H9 (cell line): ENCODE data around the gene RNF181. TPM values are rescaled to one million over a fixed set of nuclear protein-coding genes. Genes with fewer than 3 reads are reported as not detected.

Experiments
- DNase-seq: peaks from one replicate; pipeline ENCODE4 v3.0.0-alpha.2; 2017
- H2AFZ ChIP-seq: one replicate; pipeline ENCODE4 v1.6.1; 2013; ENCODE audit warnings: mild to moderate bottlenecking, low read length, control low read depth, moderate library complexity
- H2AK5ac ChIP-seq: 2 replicates; pipeline ENCODE4 v1.6.1; 2013; ENCODE audit warnings: low read length, control low read depth, mixed read lengths; ENCODE audit not compliant: insufficient read length
- H2BK120ac ChIP-seq: one replicate; pipeline ENCODE4 v1.6.1; 2013; ENCODE audit warnings: low read depth, mild to moderate bottlenecking, low read length, control low read depth, inconsistent platforms; ENCODE audit not compliant: poor library complexity, severe bottlenecking
- H2BK12ac ChIP-seq: 2 replicates; pipeline ENCODE4 v1.6.1; 2013; ENCODE audit warnings: low read length, control low read depth, mixed read lengths, low read depth; ENCODE audit not compliant: insufficient read length
- H2BK15ac ChIP-seq: 2 replicates; pipeline ENCODE4 v1.6.1; 2013; ENCODE audit warnings: low read depth, low read length, control low read depth
- H2BK20ac ChIP-seq: one replicate; pipeline ENCODE4 v1.6.1; 2013; ENCODE audit warnings: low read depth, mild to moderate bottlenecking, low read length, control low read depth, inconsistent platforms; ENCODE audit not compliant: poor library complexity, severe bottlenecking
- H2BK5ac ChIP-seq: 2 replicates; pipeline ENCODE4 v1.6.1; 2013; ENCODE audit warnings: low read length, control low read depth, mixed read lengths; ENCODE audit not compliant: insufficient read length
- H3K14ac ChIP-seq: 2 replicates; pipeline ENCODE4 v1.6.1; 2013; ENCODE audit warnings: low read length, control low read depth; ENCODE audit not compliant: insufficient read depth
- H3K18ac ChIP-seq: 2 replicates; pipeline ENCODE4 v1.6.1; 2013; ENCODE audit warnings: low read depth, mild to moderate bottlenecking, mixed read lengths, low read length, control low read depth; ENCODE audit not compliant: insufficient read length
- H3K23ac ChIP-seq: 2 replicates; pipeline ENCODE4 v1.6.1; 2013; ENCODE audit warnings: low read length, control low read depth, mixed read lengths, low read depth; ENCODE audit not compliant: insufficient read length
- H3K23me2 ChIP-seq: 2 replicates; pipeline ENCODE4 v1.6.1; 2013; ENCODE audit warnings: low read depth, mild to moderate bottlenecking, mixed read lengths, low read length, control low read depth; ENCODE audit not compliant: insufficient read length, poor library complexity, severe bottlenecking
- H3K27ac ChIP-seq: 2 replicates; pipeline ENCODE4 v1.5.1; 2013; ENCODE audit warnings: low read length, control low read depth, mixed read lengths, low read depth; ENCODE audit not compliant: insufficient read length
- H3K27me3 ChIP-seq: 2 replicates; pipeline ENCODE4 v1.6.1; 2013; ENCODE audit warnings: low read length, control low read depth, inconsistent platforms; ENCODE audit not compliant: insufficient read depth
- H3K4ac ChIP-seq: 2 replicates; pipeline ENCODE4 v1.6.1; 2013; ENCODE audit warnings: low read depth, mild to moderate bottlenecking, control low read depth, inconsistent platforms, low read length, moderate library complexity
- H3K4me1 ChIP-seq: 2 replicates; pipeline ENCODE4 v1.6.1; 2013; ENCODE audit warnings: low read length, control low read depth, inconsistent platforms; ENCODE audit not compliant: insufficient read depth
- H3K4me2 ChIP-seq: 2 replicates; pipeline ENCODE4 v1.6.1; 2013; ENCODE audit warnings: low read length, control low read depth, mixed read lengths; ENCODE audit not compliant: insufficient read length, insufficient read depth
- H3K56ac ChIP-seq: 2 replicates; pipeline ENCODE4 v1.6.1; 2013; ENCODE audit warnings: low read depth, mild to moderate bottlenecking, mixed read lengths, low read length, control low read depth; ENCODE audit not compliant: insufficient read length
- H3K79me1 ChIP-seq: 2 replicates; pipeline ENCODE4 v1.6.1; 2013; ENCODE audit warnings: low read depth, mild to moderate bottlenecking, moderate library complexity, low read length, control low read depth, inconsistent platforms; ENCODE audit not compliant: insufficient read depth, poor library complexity, severe bottlenecking
- H3K79me2 ChIP-seq: 2 replicates; pipeline ENCODE4 v1.6.1; 2013; ENCODE audit warnings: low read length, control low read depth, inconsistent platforms; ENCODE audit not compliant: insufficient read depth
- H3K9ac ChIP-seq: 2 replicates; pipeline ENCODE4 v1.6.1; 2013; ENCODE audit warnings: low read length, control low read depth, mixed read lengths; ENCODE audit not compliant: insufficient read length; ENCODE audit errors: extremely low read depth
- H3K9me3 ChIP-seq: one replicate; pipeline ENCODE4 v1.6.1; 2013; ENCODE audit warnings: low read depth, low read length, inconsistent platforms; ENCODE audit not compliant: control insufficient read depth
- H3T11ph ChIP-seq: one replicate; pipeline ENCODE4 v1.6.1; 2013; ENCODE audit warnings: mild to moderate bottlenecking, low read length, control low read depth, inconsistent platforms
- H4K20me1 ChIP-seq: one replicate; pipeline ENCODE4 v1.6.1; 2013; ENCODE audit not compliant: control insufficient read depth, insufficient read length, insufficient read depth
- H4K5ac ChIP-seq: 2 replicates; pipeline ENCODE4 v1.6.1; 2013; ENCODE audit warnings: low read depth, mild to moderate bottlenecking, mixed read lengths, low read length, control low read depth; ENCODE audit not compliant: insufficient read length
- H4K8ac ChIP-seq: replicated peaks from 2 replicates; pipeline ENCODE4 v1.6.1; 2013; ENCODE audit warnings: low read length, control low read depth, mixed read lengths, low read depth; ENCODE audit not compliant: insufficient read length
- H4K91ac ChIP-seq: 2 replicates; pipeline ENCODE4 v1.6.1; 2013; ENCODE audit warnings: low read depth, mild to moderate bottlenecking, moderate library complexity, mixed read lengths, low read length, control low read depth; ENCODE audit not compliant: insufficient read length
- H3K27ac Mint-ChIP-seq, 3 experiments: 2 replicates in 2 of 3; 3 replicates in 1 of 3; pipeline ENCODE4 v1.8.0; 2020 to 2021; ENCODE audit warnings: mixed read lengths in 3 of 3, mild to moderate bottlenecking in 1 of 3, moderate library complexity in 1 of 3
- H3K27me3 Mint-ChIP-seq: 2 replicates; pipeline ENCODE4 v1.8.0; 2021; ENCODE audit warnings: low read depth, mild to moderate bottlenecking, moderate library complexity, mixed read lengths
- H3K36me3 Mint-ChIP-seq, 3 experiments: 2 replicates in 2 of 3; 3 replicates in 1 of 3; pipeline ENCODE4 v1.8.0; 2020 to 2021; ENCODE audit warnings: low read depth in 3 of 3, mixed read lengths in 3 of 3; ENCODE audit not compliant: insufficient read depth in 1 of 3
- H3K4me1 Mint-ChIP-seq, 2 experiments: 2 replicates each; pipeline ENCODE4 v1.8.0; 2020; ENCODE audit warnings: mixed read lengths in 2 of 2
- H3K4me3 Mint-ChIP-seq, 2 experiments: 2 replicates in 1 of 2; 3 replicates in 1 of 2; pipeline ENCODE4 v1.8.0; 2020 to 2021; ENCODE audit warnings: mild to moderate bottlenecking in 2 of 2, mixed read lengths in 2 of 2, moderate library complexity in 1 of 2
- H3K9me3 Mint-ChIP-seq, 2 experiments: 2 replicates in 1 of 2; 3 replicates in 1 of 2; pipeline ENCODE4 v1.8.0; 2020; ENCODE audit warnings: mild to moderate bottlenecking in 2 of 2, mixed read lengths in 2 of 2, moderate library complexity in 1 of 2
- whole genome bisulfite sequencing: extraction: QIAGEN DNeasy Blood & Tissue Kit; methylation state at CpG from one replicate; pipeline ENCODE4 v1.1.7; 2013; ENCODE audit warnings: missing lambda C conversion rate, low lambda C conversion rate, mixed read lengths; ENCODE audit not compliant: insufficient read length; ENCODE audit errors: extremely low coverage; 5-methylcytosine and 5-hydroxymethylcytosine counted together
- total RNA-seq: library from RNA; stranded (reverse); gene quantifications from 2 replicates; pipeline ENCODE4 v1.2.1, GENCODE V29; 2021
- TF ChIP-seq, protein P1 (sequence below): fragments of 200-600 bp; sonication (generic); conservative IDR thresholded peaks from 3 replicates; pipeline ENCODE4 v1.8.0; 2021; ENCODE audit warnings: antibody characterized with exemption, mild to moderate bottlenecking

RNF181 gene
- total RNA-seq, 1 experiment from 2014 or later = 122 TPM

GRCh38 chr2:85580206-85580605, 15.3 kb upstream of the RNF181 start:
- peaks cover 34% of the 10 kb centered on the region for H3K27me3 Mint-ChIP-seq
- H4K5ac ChIP-seq = no peak overlapping the region
- no peak overlapping the region for H2AK5ac ChIP-seq
- H3K9me3 Mint-ChIP-seq = no peaks in the 10 kb centered on the region; a peak in 2 of 5 replicates
- DNase-seq = no peak
- H3K27me3 ChIP-seq = peaks cover 5% of the 10 kb centered on the region; the same call in 1 of the 2 replicates
- no peak overlapping the region for H2BK120ac ChIP-seq
- H2BK20ac ChIP-seq = no peak overlapping the region
- no peaks in the 10 kb centered on the region for H3K9me3 ChIP-seq
- no peak overlapping the region for H3K14ac ChIP-seq
- H3K4me3 Mint-ChIP-seq = no peak overlapping the region
- no peak overlapping the region for H3T11ph ChIP-seq
- TF ChIP-seq, protein P1, sequence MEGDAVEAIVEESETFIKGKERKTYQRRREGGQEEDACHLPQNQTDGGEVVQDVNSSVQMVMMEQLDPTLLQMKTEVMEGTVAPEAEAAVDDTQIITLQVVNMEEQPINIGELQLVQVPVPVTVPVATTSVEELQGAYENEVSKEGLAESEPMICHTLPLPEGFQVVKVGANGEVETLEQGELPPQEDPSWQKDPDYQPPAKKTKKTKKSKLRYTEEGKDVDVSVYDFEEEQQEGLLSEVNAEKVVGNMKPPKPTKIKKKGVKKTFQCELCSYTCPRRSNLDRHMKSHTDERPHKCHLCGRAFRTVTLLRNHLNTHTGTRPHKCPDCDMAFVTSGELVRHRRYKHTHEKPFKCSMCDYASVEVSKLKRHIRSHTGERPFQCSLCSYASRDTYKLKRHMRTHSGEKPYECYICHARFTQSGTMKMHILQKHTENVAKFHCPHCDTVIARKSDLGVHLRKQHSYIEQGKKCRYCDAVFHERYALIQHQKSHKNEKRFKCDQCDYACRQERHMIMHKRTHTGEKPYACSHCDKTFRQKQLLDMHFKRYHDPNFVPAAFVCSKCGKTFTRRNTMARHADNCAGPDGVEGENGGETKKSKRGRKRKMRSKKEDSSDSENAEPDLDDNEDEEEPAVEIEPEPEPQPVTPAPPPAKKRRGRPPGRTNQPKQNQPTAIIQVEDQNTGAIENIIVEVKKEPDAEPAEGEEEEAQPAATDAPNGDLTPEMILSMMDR = no peak
- H4K20me1 ChIP-seq = no peaks in the 10 kb centered on the region
- no peak overlapping the region for H2AFZ ChIP-seq
- no peak overlapping the region for H3K23ac ChIP-seq
- no peaks in the 10 kb centered on the region; a peak in 2 of 7 replicates for H3K36me3 Mint-ChIP-seq
- H3K4me1 Mint-ChIP-seq = peaks cover 28 to 29% of the 10 kb centered on the region in 2 experiments
- H2BK5ac ChIP-seq = no peak overlapping the region
- H3K79me2 ChIP-seq = no peaks in the 10 kb centered on the region
- H2BK15ac ChIP-seq = no peak overlapping the region
- H3K18ac ChIP-seq = no peak overlapping the region
- no peak overlapping the region for H3K9ac ChIP-seq
- H2BK12ac ChIP-seq = no peak overlapping the region
- no peak overlapping the region for H3K4ac ChIP-seq
- no peak overlapping the region for H4K8ac ChIP-seq
- peaks cover 7% of the 10 kb centered on the region for H3K23me2 ChIP-seq
- no peak overlapping the region for H3K27ac Mint-ChIP-seq
- no peak overlapping the region for H3K4me2 ChIP-seq
- no peak overlapping the region for H4K91ac ChIP-seq
- no peak overlapping the region for H3K56ac ChIP-seq
- peaks cover 3% of the 10 kb centered on the region; the same call in 1 of the 2 replicates for H3K4me1 ChIP-seq
- no CpG with 5 or more reads among the region's 3 CpGs for WGBS
- no peaks in the 10 kb centered on the region for H3K79me1 ChIP-seq
- no peak overlapping the region for H3K27ac ChIP-seq
